PC-3 (cell line): ENCODE measurements around the gene TRIM34. TPM values are rescaled to one million over a fixed set of nuclear protein-coding genes. Genes with fewer than 3 reads are reported as not detected.
"Not testable (repeated sequence)": the region's sequence is repeated elsewhere in the genome, so short reads cannot be mapped to it uniquely, and the experiment has no call there.

Experiments
- ATAC-seq: fragments of 200-7000 bp; cut with Tn5 transposase; 2 replicates; pipeline ENCODE4 v1.9.1; 2020; ENCODE audit warnings: mild to moderate bottlenecking, moderate library complexity
- BruUV-seq: library from RNA; stranded (reverse); fragments of 400-500 nt; replicated peaks from 2 replicates; lab custom pipeline; 2021; lab: Mats Ljungman, UMichigan
- CTCF ChIA-PET: fragments of 300-600 bp; sonication (Branson Sonifier 250); formaldehyde crosslinking; loops from one replicate; lab custom pipeline; 2022; ENCODE audit warnings: antibody characterized with exemption; lab: Charles Lee
- POLR2A ChIA-PET: fragments of 300-600 bp; sonication (Branson Sonifier 250); formaldehyde crosslinking; loops from one replicate; lab custom pipeline; 2022; ENCODE audit warnings: antibody characterized with exemption; ENCODE audit not compliant: unreplicated experiment; lab: Charles Lee
- DNase-seq: peaks from one replicate; pipeline ENCODE4 v3.0.0-alpha.2; 2015
- H2AFZ ChIP-seq: fragments of 300-600 bp; sonication (generic); 2 replicates; pipeline ENCODE4 v1.6.0; 2016; ENCODE audit warnings: antibody characterized with exemption, low read length
- H3F3A ChIP-seq: fragments of 300-600 bp; sonication (generic); one replicate; pipeline ENCODE4 v1.6.0; 2017; ENCODE audit warnings: antibody characterized with exemption, low read length, control low read depth, mild to moderate bottlenecking; ENCODE audit not compliant: unreplicated experiment
- H3K27ac ChIP-seq: fragments of 300-600 bp; sonication (generic); 2 replicates; pipeline ENCODE4 v1.5.1; 2016; ENCODE audit warnings: mild to moderate bottlenecking, low read length
- H3K27me3 ChIP-seq: fragments of 300-600 bp; sonication (generic); 2 replicates; pipeline ENCODE4 v1.6.1; 2016; ENCODE audit warnings: low read length, mixed read lengths
- H3K36me3 ChIP-seq: fragments of 300-600 bp; sonication (generic); 2 replicates; pipeline ENCODE4 v1.6.1; 2016; ENCODE audit warnings: low read depth, mixed run types, low read length, mixed read lengths
- H3K4me1 ChIP-seq: fragments of 300-600 bp; sonication (generic); 2 replicates; pipeline ENCODE4 v1.5.1; 2016; ENCODE audit warnings: low read length; ENCODE audit not compliant: insufficient read depth
- H3K4me2 ChIP-seq: fragments of 300-600 bp; sonication (generic); 2 replicates; pipeline ENCODE4 v1.6.0; 2016; ENCODE audit warnings: low read length
- H3K4me3 ChIP-seq: fragments of 300-600 bp; sonication (generic); 2 replicates; pipeline ENCODE4 v1.5.1; 2016; ENCODE audit warnings: mild to moderate bottlenecking, low read length, mixed read lengths
- H3K79me2 ChIP-seq: fragments of 300-600 bp; sonication (generic); 2 replicates; pipeline ENCODE4 v1.6.1; 2017; ENCODE audit warnings: low read length, mixed read lengths
- H3K9ac ChIP-seq: fragments of 300-600 bp; sonication (generic); 2 replicates; pipeline ENCODE4 v1.6.0; 2016; ENCODE audit warnings: mild to moderate bottlenecking, low read length
- H3K9me2 ChIP-seq: fragments of 300-600 bp; sonication (generic); replicated peaks from 2 replicates; pipeline ENCODE4 v1.6.1; 2016; ENCODE audit warnings: mixed run types, low read length, mixed read lengths
- H3K9me3 ChIP-seq: fragments of 300-600 bp; sonication (generic); 2 replicates; pipeline ENCODE4 v1.6.1; 2016; ENCODE audit warnings: low read length, mixed read lengths
- H4K20me1 ChIP-seq: fragments of 300-600 bp; sonication (generic); 2 replicates; pipeline ENCODE4 v1.6.1; 2016; ENCODE audit warnings: low read length, mixed read lengths
- EZH2 ChIP-seq: fragments of 300-600 bp; sonication (generic); IDR thresholded peaks from one replicate; pipeline ENCODE4 v1.6.1; 2017; ENCODE audit warnings: antibody characterized with exemption, mild to moderate bottlenecking, low read length; ENCODE audit not compliant: unreplicated experiment
- EZH2phosphoT487 ChIP-seq: fragments of 300-600 bp; sonication (generic); IDR thresholded peaks from 2 replicates; pipeline ENCODE4 v1.6.1; 2018; ENCODE audit warnings: mild to moderate bottlenecking, antibody characterized with exemption, low read length, borderline replicate concordance
- intact Hi-C: fragments of 100-400 bp; cut with micrococcal nuclease; formaldehyde crosslinking; loops from 2 replicates; pipeline ENCODE4 v1.9.0; 2023
- total RNA-seq: library from RNA; depleted of rRNA; stranded (reverse); fragments of >200 nt; gene quantifications from 2 replicates; pipeline ENCODE4 v1.2.3, GENCODE V29; 2014
- TF ChIP-seq, protein P1 (sequence below): fragments of 300-600 bp; sonication (generic); conservative IDR thresholded peaks from 2 replicates; pipeline ENCODE4 v1.5.1; 2017; ENCODE audit warnings: antibody characterized with exemption, low read depth, mild to moderate bottlenecking, low read length

Gene TRIM34
- total RNA-seq, 1 experiment from 2014 or later: 1.3 TPM

- H3K79me2 ChIP-seq: no peaks in the 10 kb centered on the region
- no peak overlapping the region for H3K27ac ChIP-seq
- no peak overlapping the region for H3K4me2 ChIP-seq
- ATAC-seq (no peak), DNase-seq (no peak)
- POLR2A ChIA-PET: interaction anchor here (0.6 kb wide), 1 partner anchor 318 kb away, joined by 3 read pairs; no protein-coding TSS in a partner anchor
- H3K27me3 ChIP-seq: no peaks in the 10 kb centered on the region; the same call in 1 of the 2 replicates
- no peaks in the 10 kb centered on the region for H3F3A ChIP-seq
- H3K9me2 ChIP-seq: no peaks in the 10 kb centered on the region
- CTCF ChIA-PET: interaction anchor here (0.6 kb wide), 1 partner anchor 884 kb away, joined by 14 read pairs; no protein-coding TSS in a partner anchor
- TF ChIP-seq EZH2phosphoT487 (no peak), EZH2 (no peak)
- TF ChIP-seq, protein P1, sequence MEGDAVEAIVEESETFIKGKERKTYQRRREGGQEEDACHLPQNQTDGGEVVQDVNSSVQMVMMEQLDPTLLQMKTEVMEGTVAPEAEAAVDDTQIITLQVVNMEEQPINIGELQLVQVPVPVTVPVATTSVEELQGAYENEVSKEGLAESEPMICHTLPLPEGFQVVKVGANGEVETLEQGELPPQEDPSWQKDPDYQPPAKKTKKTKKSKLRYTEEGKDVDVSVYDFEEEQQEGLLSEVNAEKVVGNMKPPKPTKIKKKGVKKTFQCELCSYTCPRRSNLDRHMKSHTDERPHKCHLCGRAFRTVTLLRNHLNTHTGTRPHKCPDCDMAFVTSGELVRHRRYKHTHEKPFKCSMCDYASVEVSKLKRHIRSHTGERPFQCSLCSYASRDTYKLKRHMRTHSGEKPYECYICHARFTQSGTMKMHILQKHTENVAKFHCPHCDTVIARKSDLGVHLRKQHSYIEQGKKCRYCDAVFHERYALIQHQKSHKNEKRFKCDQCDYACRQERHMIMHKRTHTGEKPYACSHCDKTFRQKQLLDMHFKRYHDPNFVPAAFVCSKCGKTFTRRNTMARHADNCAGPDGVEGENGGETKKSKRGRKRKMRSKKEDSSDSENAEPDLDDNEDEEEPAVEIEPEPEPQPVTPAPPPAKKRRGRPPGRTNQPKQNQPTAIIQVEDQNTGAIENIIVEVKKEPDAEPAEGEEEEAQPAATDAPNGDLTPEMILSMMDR: no peak
- H3K36me3 ChIP-seq: no peaks in the 10 kb centered on the region
- no peak overlapping the region for H2AFZ ChIP-seq
- H3K4me1 ChIP-seq: peaks cover 2% of the 10 kb centered on the region; the same call in 1 of the 2 replicates
- no peak overlapping the region for H3K9ac ChIP-seq
- no peaks in the 10 kb centered on the region for H3K9me3 ChIP-seq
- intact Hi-C loops: no loop called here
- no TSS peak for BruUV-seq
- H4K20me1 ChIP-seq: no peaks in the 10 kb centered on the region
- no peak overlapping the region for H3K4me3 ChIP-seq
Observed at GRCh38 chr11:5690216-5690615, 65.4 kb downstream of the TRIM34 start.

GRCh38 chr11:5690736-5691135, 65.9 kb downstream of the TRIM34 start:
- intact Hi-C loops: no loop called here
- ATAC-seq (no peak), DNase-seq (no peak)
- no peaks in the 10 kb centered on the region for H3K4me1 ChIP-seq
- BruUV-seq: no TSS peak
- H2AFZ ChIP-seq: no peak overlapping the region
- POLR2A ChIA-PET: interaction anchor here (0.6 kb wide), 1 partner anchor 318 kb away, joined by 3 read pairs; no protein-coding TSS in a partner anchor
- no peak overlapping the region for H3K27ac ChIP-seq
- H3K9me2 ChIP-seq: no peaks in the 10 kb centered on the region
- H3K4me3 ChIP-seq: no peak overlapping the region
- H4K20me1 ChIP-seq: no peaks in the 10 kb centered on the region
- CTCF ChIA-PET: no interaction called here
- no peak overlapping the region for H3K4me2 ChIP-seq
- H3K79me2 ChIP-seq: no peaks in the 10 kb centered on the region
- TF ChIP-seq EZH2phosphoT487 (no peak), EZH2 (no peak)
- TF ChIP-seq, protein P1: no peak
- H3K9me3 ChIP-seq: no peaks in the 10 kb centered on the region
- no peak overlapping the region for H3K9ac ChIP-seq
- no peaks in the 10 kb centered on the region; the same call in 1 of the 2 replicates for H3K27me3 ChIP-seq
- no peaks in the 10 kb centered on the region for H3F3A ChIP-seq
- no peaks in the 10 kb centered on the region for H3K36me3 ChIP-seq

DNA sequence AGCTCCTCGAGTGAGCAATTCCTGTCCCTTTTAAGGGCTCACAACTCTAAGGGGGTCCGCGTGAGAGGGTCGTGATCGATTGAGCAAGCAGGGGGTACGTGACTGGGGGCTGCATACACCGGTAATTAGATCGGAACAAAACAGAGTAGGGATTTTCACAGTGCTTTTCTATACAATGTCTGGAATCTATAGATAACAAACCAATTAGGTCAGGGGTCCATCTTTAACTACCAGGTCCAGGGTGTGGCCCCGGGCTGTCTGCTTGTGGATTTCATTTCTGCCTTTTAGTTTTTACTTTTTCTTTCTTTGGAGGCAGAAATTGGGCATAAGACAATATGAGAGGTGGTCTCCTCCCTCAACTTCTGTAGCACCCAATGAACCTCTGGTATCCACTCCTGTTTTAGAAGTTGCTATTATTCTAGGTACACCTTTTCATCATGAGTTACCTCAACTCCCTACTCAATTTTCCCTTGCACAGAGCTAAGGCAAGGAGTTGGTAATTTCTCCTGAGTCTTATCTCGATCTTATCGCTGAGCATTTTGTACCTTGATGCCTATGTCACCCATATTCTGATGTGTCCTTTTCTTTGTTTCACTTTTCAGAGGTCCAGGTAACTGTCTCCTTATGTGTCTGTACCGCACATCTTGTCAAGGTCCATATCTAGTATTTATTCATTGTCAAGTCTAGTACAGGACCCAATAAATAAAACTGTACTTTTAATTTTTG, 66.6 kb downstream of the TRIM34 start:
- BruUV-seq, H3K4me1 ChIP-seq, H4K20me1 ChIP-seq, H3K9me3 ChIP-seq, H3K79me2 ChIP-seq, CTCF ChIA-PET, ATAC-seq, H3K36me3 ChIP-seq, H2AFZ ChIP-seq, POLR2A ChIA-PET, intact Hi-C loops, H3K27me3 ChIP-seq, H3K9me2 ChIP-seq, H3F3A ChIP-seq, H3K9ac ChIP-seq, H3K27ac ChIP-seq, H3K4me2 ChIP-seq, H3K4me3 ChIP-seq, DNase-seq: not testable (repeated sequence)
